ENCODE data around the gene ITPR1.

GRCh38 chr3:4884888-4885287 is 391.7 kb downstream of the ITPR1 start:
- TF ChIP-seq EZH2 (IDR thresholded peaks at IDR 0.05; ENCODE audit: borderline replicate concordance, low read length) (no peak), CTCF (IDR thresholded peaks at IDR 0.05; ENCODE audit: low read length) (no peak)
